Activated B cell treated with CpG ODN at 0.5 μM for 24 hours (primary cell): ENCODE results near the gene NAV1. TPM values are rescaled to one million over a fixed set of nuclear protein-coding genes. Genes with fewer than 3 reads are reported as not detected.

Experiments
- ATAC-seq: fragments of 200-7000 bp; cut with Tn5 transposase; one replicate; pipeline ENCODE4 v1.10.0; 2021; ENCODE audit warnings: low read depth, mild to moderate bottlenecking, moderate library complexity
- CTCF ChIA-PET: fragments of 350-600 bp; sonication (Branson Sonifier 250); formaldehyde crosslinking; loops from one replicate; lab custom pipeline; 2021; ENCODE audit warnings: antibody characterized with exemption; lab: Charles Lee
- POLR2A ChIA-PET: fragments of 350-600 bp; sonication (Branson Sonifier 250); formaldehyde crosslinking; loops from one replicate; lab custom pipeline; 2021; ENCODE audit warnings: antibody characterized with exemption; lab: Charles Lee
- DNase-seq: peaks from one replicate; pipeline ENCODE4 v3.0.0; 2022
- H3K27ac Mint-ChIP-seq: one replicate; pipeline ENCODE4 v1.8.0; 2020; ENCODE audit warnings: mixed read lengths
- H3K27me3 Mint-ChIP-seq: one replicate; pipeline ENCODE4 v1.8.0; 2021; ENCODE audit warnings: mixed read lengths
- H3K36me3 Mint-ChIP-seq: one replicate; pipeline ENCODE4 v1.8.0; 2021; ENCODE audit warnings: low read depth, mixed read lengths
- H3K4me1 Mint-ChIP-seq: one replicate; pipeline ENCODE4 v1.8.0; 2021; ENCODE audit warnings: mixed read lengths
- H3K4me3 Mint-ChIP-seq: one replicate; pipeline ENCODE4 v1.8.0; 2020; ENCODE audit warnings: mild to moderate bottlenecking, mixed read lengths
- H3K9me3 Mint-ChIP-seq: one replicate; pipeline ENCODE4 v1.8.0; 2020; ENCODE audit warnings: mixed read lengths
- intact Hi-C: fragments of 100-400 bp; cut with micrococcal nuclease; formaldehyde crosslinking; loops from one replicate; pipeline ENCODE4 v1.15.1; 2024
- total RNA-seq: library from RNA; stranded (reverse); gene quantifications from 2 replicates; pipeline ENCODE4 v1.2.3, GENCODE V29; 2022
- TF ChIP-seq, protein P1 (sequence below): fragments of 200-600 bp; IDR thresholded peaks from one replicate; pipeline ENCODE4 v1.8.0; 2022; ENCODE audit warnings: antibody characterized with exemption, mild to moderate bottlenecking

The NAV1 gene
- total RNA-seq, 1 donor from 2014 or later: 2.0 TPM

DNA sequence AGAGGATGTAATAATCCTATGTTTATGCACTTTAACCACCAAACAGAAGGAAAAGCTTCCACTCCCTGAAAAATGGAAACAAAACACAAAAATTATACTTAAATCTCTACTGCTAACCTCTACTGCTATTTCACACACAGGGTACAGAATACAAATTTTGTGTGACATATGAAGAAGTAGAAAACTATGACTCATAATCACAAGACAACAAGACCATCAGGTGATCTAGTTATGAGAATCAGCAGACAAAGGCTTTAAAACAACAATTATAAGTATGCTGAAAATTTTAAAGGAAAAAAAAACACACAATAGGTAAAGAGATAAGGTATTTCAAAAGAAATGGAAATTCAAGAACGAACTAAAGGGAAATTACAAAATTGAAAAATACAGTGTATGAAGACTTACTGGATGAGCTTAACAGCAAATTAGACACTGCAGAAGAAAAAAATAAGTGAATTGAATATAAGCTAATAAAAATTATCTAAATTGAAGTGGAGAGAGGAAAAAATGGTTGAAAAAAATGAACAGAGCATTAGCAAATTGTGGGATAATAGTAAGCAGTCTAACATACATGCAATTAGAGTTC is 13.6 kb upstream of the NAV1 start:
- ChIA-PET POLR2A (no interaction called here), CTCF (no interaction called here)
- DNase-seq: no peak
- Mint-ChIP-seq H3K9me3 (peaks cover 6% of the 10 kb centered on the region), H3K27me3 (no peaks in the 10 kb centered on the region), H3K27ac (no peak overlapping the region), H3K4me1 (no peaks in the 10 kb centered on the region), H3K4me3 (no peak overlapping the region), H3K36me3 (peaks cover 21% of the 10 kb centered on the region)
- ATAC-seq: no peak
- intact Hi-C loops: no loop called here
- TF ChIP-seq, protein P1, sequence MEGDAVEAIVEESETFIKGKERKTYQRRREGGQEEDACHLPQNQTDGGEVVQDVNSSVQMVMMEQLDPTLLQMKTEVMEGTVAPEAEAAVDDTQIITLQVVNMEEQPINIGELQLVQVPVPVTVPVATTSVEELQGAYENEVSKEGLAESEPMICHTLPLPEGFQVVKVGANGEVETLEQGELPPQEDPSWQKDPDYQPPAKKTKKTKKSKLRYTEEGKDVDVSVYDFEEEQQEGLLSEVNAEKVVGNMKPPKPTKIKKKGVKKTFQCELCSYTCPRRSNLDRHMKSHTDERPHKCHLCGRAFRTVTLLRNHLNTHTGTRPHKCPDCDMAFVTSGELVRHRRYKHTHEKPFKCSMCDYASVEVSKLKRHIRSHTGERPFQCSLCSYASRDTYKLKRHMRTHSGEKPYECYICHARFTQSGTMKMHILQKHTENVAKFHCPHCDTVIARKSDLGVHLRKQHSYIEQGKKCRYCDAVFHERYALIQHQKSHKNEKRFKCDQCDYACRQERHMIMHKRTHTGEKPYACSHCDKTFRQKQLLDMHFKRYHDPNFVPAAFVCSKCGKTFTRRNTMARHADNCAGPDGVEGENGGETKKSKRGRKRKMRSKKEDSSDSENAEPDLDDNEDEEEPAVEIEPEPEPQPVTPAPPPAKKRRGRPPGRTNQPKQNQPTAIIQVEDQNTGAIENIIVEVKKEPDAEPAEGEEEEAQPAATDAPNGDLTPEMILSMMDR: no peak

DNA sequence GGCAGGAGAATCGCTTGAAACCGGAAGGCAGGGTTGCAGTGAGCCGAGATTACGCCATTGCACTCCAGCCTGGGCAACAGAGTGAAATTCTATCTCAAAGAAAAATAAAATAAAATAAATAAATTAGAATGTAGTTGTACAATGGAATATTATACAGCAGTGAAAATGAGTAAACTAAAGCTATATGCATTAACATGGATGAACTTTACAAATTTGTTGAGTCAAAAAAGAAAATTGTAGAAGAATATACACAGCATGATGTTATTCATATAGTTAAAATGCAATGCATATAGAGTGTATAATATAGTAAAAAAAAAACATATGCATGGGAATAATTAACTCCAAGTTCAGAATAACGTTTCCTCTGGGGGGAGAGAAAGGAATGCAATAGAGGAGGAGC is 11.0 kb upstream of the NAV1 start:
- TF ChIP-seq, protein P1: no peak
- CTCF ChIA-PET: interaction anchor here (0.6 to 1.8 kb wide), 2 partner anchors 15 to 27 kb away, joined by 3 to 6 read pairs; no protein-coding TSS in a partner anchor
- intact Hi-C loops: no loop called here
- H3K4me1 Mint-ChIP-seq: no peaks in the 10 kb centered on the region
- H3K36me3 Mint-ChIP-seq: peaks cover 17% of the 10 kb centered on the region
- peaks cover 3% of the 10 kb centered on the region for H3K27me3 Mint-ChIP-seq
- DNase-seq (no peak), ATAC-seq (no peak)
- peaks cover 3% of the 10 kb centered on the region for H3K9me3 Mint-ChIP-seq
- POLR2A ChIA-PET: no interaction called here
- no peak overlapping the region for H3K4me3 Mint-ChIP-seq
- H3K27ac Mint-ChIP-seq: no peak overlapping the region

DNA sequence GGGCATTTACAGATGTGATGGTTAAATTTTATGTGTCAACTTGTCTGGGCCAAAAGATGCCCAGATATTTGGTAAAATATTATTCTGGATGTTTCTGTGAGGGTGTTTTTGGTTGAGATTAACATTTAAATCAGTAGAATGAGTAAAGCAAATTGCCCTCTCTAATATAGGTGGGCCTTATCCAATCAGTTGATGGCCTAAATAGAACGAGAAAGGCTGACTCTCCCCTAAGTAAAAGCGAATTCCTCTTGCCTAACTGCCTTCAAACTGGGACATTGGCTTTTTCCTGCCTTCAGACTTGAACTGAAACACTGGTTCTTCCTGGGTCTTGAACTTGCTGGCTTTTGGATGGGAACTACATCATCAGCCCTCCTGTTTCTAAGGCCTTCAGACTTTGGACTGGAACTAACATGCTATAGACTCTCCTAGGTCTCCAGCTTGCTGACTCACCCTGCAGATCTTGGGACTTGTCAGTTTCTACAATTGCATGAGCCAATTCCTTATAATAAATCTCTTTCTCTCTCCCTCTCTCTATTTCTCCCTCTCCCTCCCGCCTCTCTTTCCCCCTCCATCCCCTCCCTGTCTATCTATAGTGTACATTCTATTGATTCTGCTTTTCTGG is 10.2 kb upstream of the NAV1 start:
- CTCF ChIA-PET: interaction anchor here (0.6 to 2.4 kb wide), 3 partner anchors 12 to 28 kb away, joined by 3 to 8 read pairs (median 6); no protein-coding TSS in a partner anchor
- peaks cover 3% of the 10 kb centered on the region for H3K9me3 Mint-ChIP-seq
- POLR2A ChIA-PET: no interaction called here
- ATAC-seq: no peak
- DNase-seq: no peak
- intact Hi-C loops: no loop called here
- H3K27me3 Mint-ChIP-seq: peaks cover 3% of the 10 kb centered on the region
- no peaks in the 10 kb centered on the region for H3K4me1 Mint-ChIP-seq
- no peak overlapping the region for H3K4me3 Mint-ChIP-seq
- TF ChIP-seq, protein P1: no peak
- no peak overlapping the region for H3K27ac Mint-ChIP-seq
- peaks cover 16% of the 10 kb centered on the region for H3K36me3 Mint-ChIP-seq

- peaks cover 8% of the 10 kb centered on the region for H3K36me3 Mint-ChIP-seq
- TF ChIP-seq, protein P1: no peak
- intact Hi-C loops: loop anchor here (1.0 kb wide), 1 partner anchor 173 kb away; no protein-coding TSS in a partner anchor
- peaks cover 7% of the 10 kb centered on the region for H3K27me3 Mint-ChIP-seq
- no peaks in the 10 kb centered on the region for H3K4me1 Mint-ChIP-seq
- H3K9me3 Mint-ChIP-seq: no peaks in the 10 kb centered on the region
- DNase-seq (no peak), ATAC-seq (peak; percentile 45)
- CTCF ChIA-PET: interaction anchor here (0.8 to 2.4 kb wide), 7 partner anchors 10 to 442 kb away, joined by 3 to 8 read pairs (median 4); no protein-coding TSS in a partner anchor
- no peak overlapping the region for H3K4me3 Mint-ChIP-seq
- POLR2A ChIA-PET: no interaction called here
- H3K27ac Mint-ChIP-seq: no peak overlapping the region
Measured at GRCh38 chr1:201530741-201531531, 8.0 kb upstream of the NAV1 start.
